ENCODE measurements around the gene HERC3.

DNA sequence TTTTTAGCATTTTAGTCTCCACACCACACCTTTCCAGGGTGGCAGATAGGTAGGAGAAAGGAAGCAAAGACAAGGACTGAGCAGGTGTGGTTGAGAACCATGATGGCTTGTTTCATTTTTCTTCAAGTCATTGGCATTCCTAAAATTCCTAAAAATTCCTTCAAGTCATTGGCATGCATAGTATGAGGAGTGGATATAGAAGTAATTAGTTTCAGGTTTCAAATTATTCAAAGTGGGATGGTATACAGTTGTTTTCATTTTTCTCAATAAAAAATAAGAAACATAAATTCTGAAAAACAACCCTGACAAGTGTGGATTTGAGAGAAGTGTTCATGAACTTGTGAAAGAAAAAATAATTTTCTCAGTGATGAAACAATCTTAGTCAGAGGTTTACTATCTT lies 22.3 kb upstream of the HERC3 start:
- TF ChIP-seq, protein P1, sequence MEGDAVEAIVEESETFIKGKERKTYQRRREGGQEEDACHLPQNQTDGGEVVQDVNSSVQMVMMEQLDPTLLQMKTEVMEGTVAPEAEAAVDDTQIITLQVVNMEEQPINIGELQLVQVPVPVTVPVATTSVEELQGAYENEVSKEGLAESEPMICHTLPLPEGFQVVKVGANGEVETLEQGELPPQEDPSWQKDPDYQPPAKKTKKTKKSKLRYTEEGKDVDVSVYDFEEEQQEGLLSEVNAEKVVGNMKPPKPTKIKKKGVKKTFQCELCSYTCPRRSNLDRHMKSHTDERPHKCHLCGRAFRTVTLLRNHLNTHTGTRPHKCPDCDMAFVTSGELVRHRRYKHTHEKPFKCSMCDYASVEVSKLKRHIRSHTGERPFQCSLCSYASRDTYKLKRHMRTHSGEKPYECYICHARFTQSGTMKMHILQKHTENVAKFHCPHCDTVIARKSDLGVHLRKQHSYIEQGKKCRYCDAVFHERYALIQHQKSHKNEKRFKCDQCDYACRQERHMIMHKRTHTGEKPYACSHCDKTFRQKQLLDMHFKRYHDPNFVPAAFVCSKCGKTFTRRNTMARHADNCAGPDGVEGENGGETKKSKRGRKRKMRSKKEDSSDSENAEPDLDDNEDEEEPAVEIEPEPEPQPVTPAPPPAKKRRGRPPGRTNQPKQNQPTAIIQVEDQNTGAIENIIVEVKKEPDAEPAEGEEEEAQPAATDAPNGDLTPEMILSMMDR (conservative IDR thresholded peaks at IDR 0.05) = no peak
- TF ChIP-seq EZH2 (IDR thresholded peaks at IDR 0.05; ENCODE audit: low read depth) = no peak
